ENCODE measurements around the gene ST3GAL4. TPM values are rescaled to one million over a fixed set of nuclear protein-coding genes. Genes with fewer than 3 reads are reported as not detected.

Gene ST3GAL4
- total RNA-seq, 1 experiment from 2014 or later, result 17.3 TPM

DNA sequence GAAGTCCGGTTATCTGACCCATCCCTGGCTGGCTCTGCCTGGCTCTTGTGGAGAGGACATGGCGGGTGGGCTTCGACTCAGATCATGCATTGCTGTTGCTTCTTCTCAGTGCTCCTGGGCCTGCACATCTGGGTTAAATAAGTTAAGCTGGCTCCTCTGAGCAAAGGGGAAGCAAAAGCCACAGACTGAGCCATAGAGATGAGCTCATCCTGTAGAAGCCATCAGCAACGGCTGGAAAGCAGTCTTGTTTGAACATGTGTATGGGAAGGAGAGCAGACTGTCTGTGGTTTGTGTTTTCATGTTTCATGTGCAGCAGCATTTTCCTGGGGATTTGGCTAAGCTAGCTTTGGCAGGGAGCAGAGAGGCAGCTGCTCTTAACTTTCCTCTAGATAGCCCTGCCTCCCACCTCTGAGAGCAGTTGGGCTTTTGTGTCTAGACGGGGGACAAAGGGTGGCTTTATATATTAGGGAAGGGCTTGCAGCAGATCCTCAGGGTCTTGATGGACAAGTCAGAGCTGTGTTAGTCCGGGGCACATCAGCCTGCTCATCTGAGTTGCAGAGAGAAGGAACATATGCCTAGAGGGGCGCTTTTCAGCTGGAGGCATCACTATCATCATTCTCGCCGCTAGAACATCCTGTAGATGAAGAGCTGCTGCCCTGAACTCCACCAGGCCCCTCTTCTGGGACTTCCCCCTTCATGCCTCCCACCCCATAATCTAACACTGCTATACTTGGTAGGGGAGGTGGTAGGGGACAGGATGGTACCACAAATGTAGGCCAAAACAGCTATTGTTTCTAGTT lies 36.7 kb upstream of the ST3GAL4 start:
- Mint-ChIP-seq H3K36me3 (peaks cover 17% of the 10 kb centered on the region), H3K27me3 (ENCODE audit: low read depth) (no peaks in the 10 kb centered on the region), H3K9me3 (peaks cover 5% of the 10 kb centered on the region; the same call in 1 of the 2 replicates), H3K27ac (no peak overlapping the region), H3K4me1 (no peaks in the 10 kb centered on the region), H3K4me3 (no peak overlapping the region)
- DNase-seq (ENCODE audit: low spot score) (no peak), ATAC-seq (no peak)
- POLR2A ChIA-PET, result no interaction called here
- TF ChIP-seq JUN (CRISPR knock-in tag; IDR thresholded peaks at IDR 0.05), result no peak
- TF ChIP-seq GTF2I (CRISPR knock-in tag; conservative IDR thresholded peaks at IDR 0.05), result no peak
- TF ChIP-seq KAT7 (CRISPR knock-in tag; IDR thresholded peaks at IDR 0.05; ENCODE audit: borderline replicate concordance), result no peak
- TF ChIP-seq ZNF219 (CRISPR knock-in tag; IDR thresholded peaks at IDR 0.05; ENCODE audit: borderline replicate concordance), result no peak
- TF ChIP-seq, protein P1, sequence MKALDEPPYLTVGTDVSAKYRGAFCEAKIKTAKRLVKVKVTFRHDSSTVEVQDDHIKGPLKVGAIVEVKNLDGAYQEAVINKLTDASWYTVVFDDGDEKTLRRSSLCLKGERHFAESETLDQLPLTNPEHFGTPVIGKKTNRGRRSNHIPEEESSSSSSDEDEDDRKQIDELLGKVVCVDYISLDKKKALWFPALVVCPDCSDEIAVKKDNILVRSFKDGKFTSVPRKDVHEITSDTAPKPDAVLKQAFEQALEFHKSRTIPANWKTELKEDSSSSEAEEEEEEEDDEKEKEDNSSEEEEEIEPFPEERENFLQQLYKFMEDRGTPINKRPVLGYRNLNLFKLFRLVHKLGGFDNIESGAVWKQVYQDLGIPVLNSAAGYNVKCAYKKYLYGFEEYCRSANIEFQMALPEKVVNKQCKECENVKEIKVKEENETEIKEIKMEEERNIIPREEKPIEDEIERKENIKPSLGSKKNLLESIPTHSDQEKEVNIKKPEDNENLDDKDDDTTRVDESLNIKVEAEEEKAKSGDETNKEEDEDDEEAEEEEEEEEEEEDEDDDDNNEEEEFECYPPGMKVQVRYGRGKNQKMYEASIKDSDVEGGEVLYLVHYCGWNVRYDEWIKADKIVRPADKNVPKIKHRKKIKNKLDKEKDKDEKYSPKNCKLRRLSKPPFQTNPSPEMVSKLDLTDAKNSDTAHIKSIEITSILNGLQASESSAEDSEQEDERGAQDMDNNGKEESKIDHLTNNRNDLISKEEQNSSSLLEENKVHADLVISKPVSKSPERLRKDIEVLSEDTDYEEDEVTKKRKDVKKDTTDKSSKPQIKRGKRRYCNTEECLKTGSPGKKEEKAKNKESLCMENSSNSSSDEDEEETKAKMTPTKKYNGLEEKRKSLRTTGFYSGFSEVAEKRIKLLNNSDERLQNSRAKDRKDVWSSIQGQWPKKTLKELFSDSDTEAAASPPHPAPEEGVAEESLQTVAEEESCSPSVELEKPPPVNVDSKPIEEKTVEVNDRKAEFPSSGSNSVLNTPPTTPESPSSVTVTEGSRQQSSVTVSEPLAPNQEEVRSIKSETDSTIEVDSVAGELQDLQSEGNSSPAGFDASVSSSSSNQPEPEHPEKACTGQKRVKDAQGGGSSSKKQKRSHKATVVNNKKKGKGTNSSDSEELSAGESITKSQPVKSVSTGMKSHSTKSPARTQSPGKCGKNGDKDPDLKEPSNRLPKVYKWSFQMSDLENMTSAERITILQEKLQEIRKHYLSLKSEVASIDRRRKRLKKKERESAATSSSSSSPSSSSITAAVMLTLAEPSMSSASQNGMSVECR (CRISPR knock-in tag; IDR thresholded peaks at IDR 0.05; ENCODE audit: borderline replicate concordance), result no peak
- TF ChIP-seq, protein P2, sequence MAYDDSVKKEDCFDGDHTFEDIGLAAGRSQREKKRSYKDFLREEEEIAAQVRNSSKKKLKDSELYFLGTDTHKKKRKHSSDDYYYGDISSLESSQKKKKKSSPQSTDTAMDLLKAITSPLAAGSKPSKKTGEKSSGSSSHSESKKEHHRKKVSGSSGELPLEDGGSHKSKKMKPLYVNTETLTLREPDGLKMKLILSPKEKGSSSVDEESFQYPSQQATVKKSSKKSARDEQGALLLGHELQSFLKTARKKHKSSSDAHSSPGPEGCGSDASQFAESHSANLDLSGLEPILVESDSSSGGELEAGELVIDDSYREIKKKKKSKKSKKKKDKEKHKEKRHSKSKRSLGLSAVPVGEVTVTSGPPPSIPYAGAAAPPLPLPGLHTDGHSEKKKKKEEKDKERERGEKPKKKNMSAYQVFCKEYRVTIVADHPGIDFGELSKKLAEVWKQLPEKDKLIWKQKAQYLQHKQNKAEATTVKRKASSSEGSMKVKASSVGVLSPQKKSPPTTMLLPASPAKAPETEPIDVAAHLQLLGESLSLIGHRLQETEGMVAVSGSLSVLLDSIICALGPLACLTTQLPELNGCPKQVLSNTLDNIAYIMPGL (CRISPR knock-in tag; IDR thresholded peaks at IDR 0.05), result no peak
- no peak for TF ChIP-seq ZNF121 (CRISPR knock-in tag; IDR thresholded peaks at IDR 0.05)
- TF ChIP-seq, protein P3, sequence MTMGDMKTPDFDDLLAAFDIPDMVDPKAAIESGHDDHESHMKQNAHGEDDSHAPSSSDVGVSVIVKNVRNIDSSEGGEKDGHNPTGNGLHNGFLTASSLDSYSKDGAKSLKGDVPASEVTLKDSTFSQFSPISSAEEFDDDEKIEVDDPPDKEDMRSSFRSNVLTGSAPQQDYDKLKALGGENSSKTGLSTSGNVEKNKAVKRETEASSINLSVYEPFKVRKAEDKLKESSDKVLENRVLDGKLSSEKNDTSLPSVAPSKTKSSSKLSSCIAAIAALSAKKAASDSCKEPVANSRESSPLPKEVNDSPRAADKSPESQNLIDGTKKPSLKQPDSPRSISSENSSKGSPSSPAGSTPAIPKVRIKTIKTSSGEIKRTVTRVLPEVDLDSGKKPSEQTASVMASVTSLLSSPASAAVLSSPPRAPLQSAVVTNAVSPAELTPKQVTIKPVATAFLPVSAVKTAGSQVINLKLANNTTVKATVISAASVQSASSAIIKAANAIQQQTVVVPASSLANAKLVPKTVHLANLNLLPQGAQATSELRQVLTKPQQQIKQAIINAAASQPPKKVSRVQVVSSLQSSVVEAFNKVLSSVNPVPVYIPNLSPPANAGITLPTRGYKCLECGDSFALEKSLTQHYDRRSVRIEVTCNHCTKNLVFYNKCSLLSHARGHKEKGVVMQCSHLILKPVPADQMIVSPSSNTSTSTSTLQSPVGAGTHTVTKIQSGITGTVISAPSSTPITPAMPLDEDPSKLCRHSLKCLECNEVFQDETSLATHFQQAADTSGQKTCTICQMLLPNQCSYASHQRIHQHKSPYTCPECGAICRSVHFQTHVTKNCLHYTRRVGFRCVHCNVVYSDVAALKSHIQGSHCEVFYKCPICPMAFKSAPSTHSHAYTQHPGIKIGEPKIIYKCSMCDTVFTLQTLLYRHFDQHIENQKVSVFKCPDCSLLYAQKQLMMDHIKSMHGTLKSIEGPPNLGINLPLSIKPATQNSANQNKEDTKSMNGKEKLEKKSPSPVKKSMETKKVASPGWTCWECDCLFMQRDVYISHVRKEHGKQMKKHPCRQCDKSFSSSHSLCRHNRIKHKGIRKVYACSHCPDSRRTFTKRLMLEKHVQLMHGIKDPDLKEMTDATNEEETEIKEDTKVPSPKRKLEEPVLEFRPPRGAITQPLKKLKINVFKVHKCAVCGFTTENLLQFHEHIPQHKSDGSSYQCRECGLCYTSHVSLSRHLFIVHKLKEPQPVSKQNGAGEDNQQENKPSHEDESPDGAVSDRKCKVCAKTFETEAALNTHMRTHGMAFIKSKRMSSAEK (CRISPR knock-in tag; IDR thresholded peaks at IDR 0.05; ENCODE audit: borderline replicate concordance), result no peak
- no peak for TF ChIP-seq FOXJ3 (CRISPR knock-in tag; IDR thresholded peaks at IDR 0.05; ENCODE audit: borderline replicate concordance)
- TF ChIP-seq, protein P4, sequence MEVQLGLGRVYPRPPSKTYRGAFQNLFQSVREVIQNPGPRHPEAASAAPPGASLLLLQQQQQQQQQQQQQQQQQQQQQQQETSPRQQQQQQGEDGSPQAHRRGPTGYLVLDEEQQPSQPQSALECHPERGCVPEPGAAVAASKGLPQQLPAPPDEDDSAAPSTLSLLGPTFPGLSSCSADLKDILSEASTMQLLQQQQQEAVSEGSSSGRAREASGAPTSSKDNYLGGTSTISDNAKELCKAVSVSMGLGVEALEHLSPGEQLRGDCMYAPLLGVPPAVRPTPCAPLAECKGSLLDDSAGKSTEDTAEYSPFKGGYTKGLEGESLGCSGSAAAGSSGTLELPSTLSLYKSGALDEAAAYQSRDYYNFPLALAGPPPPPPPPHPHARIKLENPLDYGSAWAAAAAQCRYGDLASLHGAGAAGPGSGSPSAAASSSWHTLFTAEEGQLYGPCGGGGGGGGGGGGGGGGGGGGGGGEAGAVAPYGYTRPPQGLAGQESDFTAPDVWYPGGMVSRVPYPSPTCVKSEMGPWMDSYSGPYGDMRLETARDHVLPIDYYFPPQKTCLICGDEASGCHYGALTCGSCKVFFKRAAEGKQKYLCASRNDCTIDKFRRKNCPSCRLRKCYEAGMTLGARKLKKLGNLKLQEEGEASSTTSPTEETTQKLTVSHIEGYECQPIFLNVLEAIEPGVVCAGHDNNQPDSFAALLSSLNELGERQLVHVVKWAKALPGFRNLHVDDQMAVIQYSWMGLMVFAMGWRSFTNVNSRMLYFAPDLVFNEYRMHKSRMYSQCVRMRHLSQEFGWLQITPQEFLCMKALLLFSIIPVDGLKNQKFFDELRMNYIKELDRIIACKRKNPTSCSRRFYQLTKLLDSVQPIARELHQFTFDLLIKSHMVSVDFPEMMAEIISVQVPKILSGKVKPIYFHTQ (CRISPR knock-in tag; IDR thresholded peaks at IDR 0.05), result no peak
- no peak for TF ChIP-seq OVOL2 (CRISPR knock-in tag; IDR thresholded peaks at IDR 0.05; ENCODE audit: borderline replicate concordance)
- TF ChIP-seq, protein P5, sequence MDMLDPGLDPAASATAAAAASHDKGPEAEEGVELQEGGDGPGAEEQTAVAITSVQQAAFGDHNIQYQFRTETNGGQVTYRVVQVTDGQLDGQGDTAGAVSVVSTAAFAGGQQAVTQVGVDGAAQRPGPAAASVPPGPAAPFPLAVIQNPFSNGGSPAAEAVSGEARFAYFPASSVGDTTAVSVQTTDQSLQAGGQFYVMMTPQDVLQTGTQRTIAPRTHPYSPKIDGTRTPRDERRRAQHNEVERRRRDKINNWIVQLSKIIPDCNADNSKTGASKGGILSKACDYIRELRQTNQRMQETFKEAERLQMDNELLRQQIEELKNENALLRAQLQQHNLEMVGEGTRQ (CRISPR knock-in tag; IDR thresholded peaks at IDR 0.05), result no peak
- CTCF ChIA-PET, result interaction anchor here (1.0 to 1.8 kb wide), 2 partner anchors 8 to 35 kb away, joined by 3 to 10 read pairs; no protein-coding TSS in a partner anchor
